Measurements from ENCODE around the gene SCP2.

Gene SCP2

GRCh38 chr1:52920791-52921291 lies 6.2 kb upstream of the SCP2 start:
- DNase-seq (ENCODE audit: low read depth): no peak
- H3K4me3 ChIP-seq (ENCODE audit: low read depth, low read length): peak overlapping the region; percentile 79
- no peak for TF ChIP-seq CTCF (IDR thresholded peaks at IDR 0.05; ENCODE audit: control insufficient read depth, extremely low read depth, insufficient read depth)

GRCh38 chr1:52925571-52926005 lies 1.5 kb upstream of the SCP2 start:
- no peak overlapping the region for H3K4me3 ChIP-seq (ENCODE audit: low read depth, low read length)
- TF ChIP-seq CTCF (IDR thresholded peaks at IDR 0.05; ENCODE audit: control insufficient read depth, extremely low read depth, insufficient read depth): no peak
- peak; percentile 45 for DNase-seq (ENCODE audit: low read depth)

- TF ChIP-seq CTCF (IDR thresholded peaks at IDR 0.05; ENCODE audit: control insufficient read depth, extremely low read depth, insufficient read depth): no peak
- peak overlapping the region; percentile 62 for H3K4me3 ChIP-seq (ENCODE audit: low read depth, low read length)
- no peak for DNase-seq (ENCODE audit: low read depth)
These were observed 238 bp upstream of the SCP2 start for GRCh38 chr1:52926864-52927211.

- TF ChIP-seq CTCF (IDR thresholded peaks at IDR 0.05; ENCODE audit: control insufficient read depth, extremely low read depth, insufficient read depth): no peak
- no peak for DNase-seq (ENCODE audit: low read depth)
- peak overlapping the region; percentile 62 for H3K4me3 ChIP-seq (ENCODE audit: low read depth, low read length)
These were observed 934 bp downstream of the SCP2 start for GRCh38 chr1:52928015-52928404.

GRCh38 chr1:52929019-52929418 lies 1.9 kb downstream of the SCP2 start:
- H3K4me3 ChIP-seq (ENCODE audit: low read depth, low read length): no peak overlapping the region

GRCh38 chr1:52937433-52938182 lies 10.5 kb downstream of the SCP2 start:
- no peak for DNase-seq (ENCODE audit: low read depth)
- H3K4me3 ChIP-seq (ENCODE audit: low read depth, low read length): no peak overlapping the region
- no peak for TF ChIP-seq CTCF (IDR thresholded peaks at IDR 0.05; ENCODE audit: control insufficient read depth, extremely low read depth, insufficient read depth)

More at GRCh38 chr1:52929019-52929418, 1.9 kb downstream of the SCP2 start:
- no peak for DNase-seq (ENCODE audit: low read depth)
- TF ChIP-seq CTCF (IDR thresholded peaks at IDR 0.05; ENCODE audit: control insufficient read depth, extremely low read depth, insufficient read depth): no peak

GRCh38 chr1:52938183-52938451 lies 11.0 kb downstream of the SCP2 start:
- no peak for TF ChIP-seq CTCF (IDR thresholded peaks at IDR 0.05; ENCODE audit: control insufficient read depth, extremely low read depth, insufficient read depth)
- no peak for DNase-seq (ENCODE audit: low read depth)
- no peak overlapping the region for H3K4me3 ChIP-seq (ENCODE audit: low read depth, low read length)

Measured in LNCaP clone FGC (cell line).